Measurements from ENCODE around the gene CACNA2D4.

The CACNA2D4 gene

DNA sequence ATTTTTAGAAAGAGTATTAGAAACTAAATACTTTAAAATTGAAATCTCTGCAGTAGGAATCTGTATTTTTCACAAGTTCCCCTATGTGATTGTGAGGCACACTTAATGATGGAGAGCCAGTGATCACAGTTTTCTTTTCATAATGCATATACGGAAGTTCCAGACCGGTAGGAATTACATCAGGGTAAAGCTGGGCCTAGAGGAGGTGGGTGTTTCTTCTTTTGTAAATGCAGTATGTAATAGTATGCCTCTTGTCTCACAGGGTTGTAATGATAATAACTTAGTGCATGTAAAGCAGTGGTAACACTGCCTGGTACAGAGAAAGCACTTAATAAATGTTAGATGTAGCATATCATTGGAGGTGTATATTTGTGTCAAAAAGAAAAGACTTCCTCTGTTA is 155.3 kb downstream of the CACNA2D4 start:
- Histone ChIP-seq H3K36me3 (ENCODE audit: insufficient read depth, low read length) (peaks cover 5% of the 10 kb centered on the region), H3K27me3 (ENCODE audit: insufficient read depth, low read length) (no peaks in the 10 kb centered on the region), H3K9me3 (ENCODE audit: low read length) (peaks cover 2% of the 10 kb centered on the region), H3K4me1 (ENCODE audit: insufficient read depth, low read length) (no peaks in the 10 kb centered on the region), H3K4me3 (ENCODE audit: low read length) (no peak overlapping the region), H2AFZ (ENCODE audit: low read depth, low read length) (no peak overlapping the region)

DNA sequence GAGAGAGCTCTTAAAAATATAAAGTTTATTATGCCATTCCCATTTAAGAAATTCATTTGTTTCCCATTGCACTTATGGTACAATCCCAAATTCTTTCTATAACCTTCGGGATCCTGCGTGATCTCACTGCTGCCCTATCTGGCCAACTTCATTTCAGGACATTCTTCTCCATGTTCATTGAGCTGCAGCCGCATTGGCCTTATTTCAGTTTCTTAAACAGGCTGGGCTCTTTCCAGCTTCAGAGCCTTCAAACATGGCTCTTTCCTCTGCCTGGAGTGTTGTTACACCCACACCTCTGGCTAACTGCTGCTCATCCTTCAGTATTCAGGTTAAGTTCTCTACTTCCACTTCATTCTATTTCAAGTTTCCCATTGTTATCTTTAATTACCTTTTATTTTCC is 156.6 kb downstream of the CACNA2D4 start:
- no peak overlapping the region for H2AFZ ChIP-seq (ENCODE audit: low read depth, low read length)

DNA sequence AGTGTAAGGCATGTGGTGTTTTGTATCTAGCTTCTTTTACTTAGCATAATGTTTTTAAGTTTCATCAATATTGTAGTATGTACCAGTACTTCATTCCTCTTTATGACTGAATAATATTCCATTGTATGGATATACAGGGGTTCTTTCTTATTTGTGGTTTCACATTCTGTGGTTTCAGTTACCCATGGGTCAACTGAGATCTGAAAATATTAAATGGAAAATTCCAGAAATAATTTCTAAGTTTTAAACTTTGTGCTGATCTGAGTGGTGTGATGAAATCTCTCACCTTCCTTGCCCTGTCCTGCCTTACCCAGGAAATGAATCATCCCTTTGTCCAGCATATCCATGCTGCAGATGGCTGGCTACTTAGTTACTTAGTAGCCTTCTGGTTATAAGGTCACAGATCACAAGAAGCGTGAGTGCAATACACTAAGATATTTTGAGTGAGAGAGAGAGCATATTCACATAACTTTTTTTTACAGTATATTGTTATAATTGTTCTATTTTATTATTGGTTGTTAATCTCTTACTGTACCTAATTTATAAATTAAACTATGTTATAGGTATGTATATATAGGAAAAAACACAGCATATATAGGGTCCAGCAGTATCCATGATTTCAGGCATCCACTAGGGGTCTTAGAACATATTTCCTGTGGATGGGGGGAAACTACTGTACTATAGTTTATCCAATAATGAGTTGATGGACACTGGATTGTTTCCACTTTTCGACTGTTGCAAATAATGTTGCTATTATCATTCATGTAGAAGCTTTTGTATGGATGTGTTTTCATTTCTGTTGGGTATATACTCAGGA is 157.7 kb downstream of the CACNA2D4 start:
- H2AFZ ChIP-seq (ENCODE audit: low read depth, low read length) = no peak overlapping the region
- H3K36me3 ChIP-seq (ENCODE audit: insufficient read depth, low read length) = peaks cover 16% of the 10 kb centered on the region
- peaks cover 2% of the 10 kb centered on the region for H3K9me3 ChIP-seq (ENCODE audit: low read length)
- H3K4me3 ChIP-seq (ENCODE audit: low read length) = no peak overlapping the region
- H3K27me3 ChIP-seq (ENCODE audit: insufficient read depth, low read length) = no peaks in the 10 kb centered on the region
- H3K4me1 ChIP-seq (ENCODE audit: insufficient read depth, low read length) = no peaks in the 10 kb centered on the region

More for the DNA sequence above, 156.6 kb downstream of the CACNA2D4 start:
- Histone ChIP-seq H3K27me3 (ENCODE audit: insufficient read depth, low read length) (no peaks in the 10 kb centered on the region), H3K36me3 (ENCODE audit: insufficient read depth, low read length) (peaks cover 11% of the 10 kb centered on the region), H3K9me3 (ENCODE audit: low read length) (peaks cover 2% of the 10 kb centered on the region), H3K4me3 (ENCODE audit: low read length) (no peak overlapping the region), H3K4me1 (ENCODE audit: insufficient read depth, low read length) (no peaks in the 10 kb centered on the region)

DNA sequence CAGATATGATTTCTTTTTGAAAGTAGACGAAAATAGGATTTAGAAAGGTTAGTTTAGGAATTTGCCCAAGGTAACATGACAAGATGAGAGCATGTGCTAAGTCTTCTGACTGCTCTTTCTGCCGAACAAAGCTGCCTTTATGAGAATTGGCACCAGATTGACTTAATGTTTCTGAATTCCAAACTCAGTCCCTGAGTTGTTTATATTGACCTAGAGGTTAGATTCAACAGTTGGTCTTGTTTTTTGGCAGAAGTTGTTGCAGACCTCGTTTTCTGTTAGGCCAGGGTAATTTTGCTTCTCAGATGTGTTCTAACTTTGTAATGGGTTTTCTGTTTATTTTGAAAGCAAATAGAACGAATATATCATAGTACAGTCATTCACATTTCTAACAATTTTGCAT is 159.6 kb downstream of the CACNA2D4 start:
- Histone ChIP-seq H3K27me3 (ENCODE audit: insufficient read depth, low read length) (no peaks in the 10 kb centered on the region), H3K4me1 (ENCODE audit: insufficient read depth, low read length) (no peaks in the 10 kb centered on the region), H3K4me3 (ENCODE audit: low read length) (no peak overlapping the region), H3K9me3 (ENCODE audit: low read length) (peaks cover 2% of the 10 kb centered on the region), H2AFZ (ENCODE audit: low read depth, low read length) (no peak overlapping the region), H3K36me3 (ENCODE audit: insufficient read depth, low read length) (peaks cover 22% of the 10 kb centered on the region)

DNA sequence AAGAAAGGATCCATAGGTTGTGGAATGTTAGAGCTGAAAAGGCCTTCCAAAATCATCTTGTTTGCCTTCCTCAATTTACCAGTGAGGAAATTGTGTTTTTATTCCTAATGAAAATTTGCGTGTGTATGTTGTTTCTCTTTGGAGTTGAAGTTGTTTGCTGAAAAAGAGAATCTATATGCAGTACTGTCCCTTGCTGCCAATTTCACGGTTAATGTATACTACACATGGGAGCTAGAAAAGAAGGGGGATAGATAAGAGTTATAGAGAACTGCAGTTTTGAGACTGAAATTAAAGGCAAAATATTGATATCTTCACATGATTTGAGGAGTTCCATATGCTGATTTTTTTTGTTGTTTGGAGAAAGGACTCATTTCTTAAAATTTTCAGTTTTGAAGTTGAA is 160.1 kb downstream of the CACNA2D4 start:
- H3K36me3 ChIP-seq (ENCODE audit: insufficient read depth, low read length) = peaks cover 22% of the 10 kb centered on the region
- H3K4me1 ChIP-seq (ENCODE audit: insufficient read depth, low read length) = no peaks in the 10 kb centered on the region
- H3K9me3 ChIP-seq (ENCODE audit: low read length) = peaks cover 2% of the 10 kb centered on the region
- no peak overlapping the region for H3K4me3 ChIP-seq (ENCODE audit: low read length)
- H3K27me3 ChIP-seq (ENCODE audit: insufficient read depth, low read length) = no peaks in the 10 kb centered on the region
- no peak overlapping the region for H2AFZ ChIP-seq (ENCODE audit: low read depth, low read length)

DNA sequence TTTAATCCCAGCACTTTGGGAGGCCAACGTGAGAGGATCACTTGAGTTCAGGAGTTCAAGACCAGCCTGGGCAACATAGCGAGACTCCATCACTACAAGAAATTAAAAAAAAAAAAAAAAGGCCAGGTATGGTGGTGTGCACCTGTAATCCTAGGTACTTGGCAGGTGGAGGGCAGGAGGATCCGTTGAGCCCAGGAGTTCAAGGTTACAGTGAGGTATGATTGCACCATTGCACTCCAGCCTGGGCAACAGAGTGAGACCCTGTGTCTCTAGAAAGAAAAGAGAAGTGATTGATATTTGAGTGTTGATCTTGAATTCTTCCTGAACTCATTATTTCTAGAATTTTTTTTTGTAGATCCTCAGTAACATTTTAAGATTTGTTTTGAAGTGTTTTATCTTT is 168.2 kb downstream of the CACNA2D4 start:
- Histone ChIP-seq H3K36me3 (ENCODE audit: insufficient read depth, low read length) (peaks cover 5% of the 10 kb centered on the region), H3K4me3 (ENCODE audit: low read length) (no peak overlapping the region), H2AFZ (ENCODE audit: low read depth, low read length) (no peak overlapping the region), H3K9me3 (ENCODE audit: low read length) (peaks cover 3% of the 10 kb centered on the region), H3K27me3 (ENCODE audit: insufficient read depth, low read length) (no peaks in the 10 kb centered on the region), H3K4me1 (ENCODE audit: insufficient read depth, low read length) (no peaks in the 10 kb centered on the region)

DNA sequence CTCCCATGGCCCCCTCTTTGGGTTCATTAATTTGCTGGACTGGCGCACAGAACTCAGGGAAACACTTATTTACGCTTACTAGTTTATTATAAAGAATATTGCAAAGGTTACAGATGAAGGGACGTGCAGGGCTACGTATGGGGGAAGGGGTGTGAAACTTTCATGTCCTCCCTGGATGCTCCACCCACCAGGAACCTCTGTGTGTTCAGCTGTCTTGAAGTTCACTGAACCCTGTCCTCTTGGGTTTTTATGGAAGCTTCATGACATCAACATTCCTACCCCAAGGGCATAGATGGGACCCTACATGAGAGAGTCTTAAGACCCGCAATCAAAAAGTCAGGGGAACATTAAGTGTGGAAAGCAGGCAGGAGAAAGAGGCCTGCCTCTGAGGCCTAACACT is 169.4 kb downstream of the CACNA2D4 start:
- no peaks in the 10 kb centered on the region for H3K27me3 ChIP-seq (ENCODE audit: insufficient read depth, low read length)
- no peak overlapping the region for H3K4me3 ChIP-seq (ENCODE audit: low read length)

DNA sequence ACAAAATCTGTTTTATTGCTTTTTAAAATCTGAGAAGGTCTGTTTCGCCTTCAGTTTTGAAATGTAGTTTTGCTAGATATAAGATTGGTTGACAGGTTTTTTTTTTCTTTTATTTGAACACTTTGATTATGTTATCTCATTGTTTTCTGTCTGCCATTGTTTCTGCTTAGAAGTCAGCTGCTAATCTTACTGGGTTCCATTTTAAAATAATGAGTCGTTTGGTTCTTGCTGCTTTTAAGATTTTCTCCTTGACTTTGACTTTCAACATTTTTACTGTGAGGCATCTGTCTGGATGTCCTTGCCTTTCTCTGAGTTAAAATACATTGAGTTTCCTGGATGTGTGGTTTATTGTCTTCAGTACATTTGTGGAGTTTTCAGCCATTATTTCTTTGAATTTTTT is 170.8 kb downstream of the CACNA2D4 start:
- H3K4me3 ChIP-seq (ENCODE audit: low read length) = no peak overlapping the region
- H3K9me3 ChIP-seq (ENCODE audit: low read length) = peaks cover 3% of the 10 kb centered on the region
- no peaks in the 10 kb centered on the region for H3K27me3 ChIP-seq (ENCODE audit: insufficient read depth, low read length)
- no peaks in the 10 kb centered on the region for H3K36me3 ChIP-seq (ENCODE audit: insufficient read depth, low read length)
- H2AFZ ChIP-seq (ENCODE audit: low read depth, low read length) = no peak overlapping the region
- H3K4me1 ChIP-seq (ENCODE audit: insufficient read depth, low read length) = no peaks in the 10 kb centered on the region

More for the DNA sequence above, 169.4 kb downstream of the CACNA2D4 start:
- Histone ChIP-seq H3K36me3 (ENCODE audit: insufficient read depth, low read length) (peaks cover under 1% of the 10 kb centered on the region), H2AFZ (ENCODE audit: low read depth, low read length) (no peak overlapping the region), H3K9me3 (ENCODE audit: low read length) (peaks cover 3% of the 10 kb centered on the region), H3K4me1 (ENCODE audit: insufficient read depth, low read length) (no peaks in the 10 kb centered on the region)

DNA sequence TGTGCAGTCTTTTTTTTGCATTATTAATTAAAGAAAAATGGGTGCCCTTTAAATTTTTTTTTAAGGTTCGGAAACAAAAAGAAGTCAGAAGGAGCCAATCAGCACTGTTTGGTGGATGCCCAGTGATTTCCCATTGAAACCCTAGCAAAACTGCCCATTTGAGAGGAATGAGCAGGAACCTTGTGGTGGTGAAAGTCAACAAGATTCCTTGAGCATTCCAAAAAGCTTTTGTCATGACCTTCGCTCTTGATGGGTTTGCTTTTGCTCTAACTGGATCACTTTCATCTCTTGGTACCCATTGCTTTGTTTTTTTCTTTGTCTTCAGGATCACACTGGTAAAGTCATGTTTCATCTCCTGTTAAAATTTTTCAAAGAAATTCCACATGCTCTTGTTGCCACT is 173.5 kb downstream of the CACNA2D4 start:
- Histone ChIP-seq H3K9me3 (ENCODE audit: low read length) (peaks cover 3% of the 10 kb centered on the region), H3K27me3 (ENCODE audit: insufficient read depth, low read length) (no peaks in the 10 kb centered on the region), H2AFZ (ENCODE audit: low read depth, low read length) (no peak overlapping the region), H3K36me3 (ENCODE audit: insufficient read depth, low read length) (no peaks in the 10 kb centered on the region), H3K4me1 (ENCODE audit: insufficient read depth, low read length) (no peaks in the 10 kb centered on the region), H3K4me3 (ENCODE audit: low read length) (no peak overlapping the region)
